ENCODE data around the gene IVL. TPM values are rescaled to one million over a fixed set of nuclear protein-coding genes. Genes with fewer than 3 reads are reported as not detected.

Gene IVL
- polyA plus RNA-seq (2013, experiment 1 of 4) = not detected
- polyA plus RNA-seq (2013, experiment 2 of 4) = not detected
- polyA plus RNA-seq (2013, experiment 3 of 4) = not detected
- polyA plus RNA-seq (2013, experiment 4 of 4) = not detected

DNA sequence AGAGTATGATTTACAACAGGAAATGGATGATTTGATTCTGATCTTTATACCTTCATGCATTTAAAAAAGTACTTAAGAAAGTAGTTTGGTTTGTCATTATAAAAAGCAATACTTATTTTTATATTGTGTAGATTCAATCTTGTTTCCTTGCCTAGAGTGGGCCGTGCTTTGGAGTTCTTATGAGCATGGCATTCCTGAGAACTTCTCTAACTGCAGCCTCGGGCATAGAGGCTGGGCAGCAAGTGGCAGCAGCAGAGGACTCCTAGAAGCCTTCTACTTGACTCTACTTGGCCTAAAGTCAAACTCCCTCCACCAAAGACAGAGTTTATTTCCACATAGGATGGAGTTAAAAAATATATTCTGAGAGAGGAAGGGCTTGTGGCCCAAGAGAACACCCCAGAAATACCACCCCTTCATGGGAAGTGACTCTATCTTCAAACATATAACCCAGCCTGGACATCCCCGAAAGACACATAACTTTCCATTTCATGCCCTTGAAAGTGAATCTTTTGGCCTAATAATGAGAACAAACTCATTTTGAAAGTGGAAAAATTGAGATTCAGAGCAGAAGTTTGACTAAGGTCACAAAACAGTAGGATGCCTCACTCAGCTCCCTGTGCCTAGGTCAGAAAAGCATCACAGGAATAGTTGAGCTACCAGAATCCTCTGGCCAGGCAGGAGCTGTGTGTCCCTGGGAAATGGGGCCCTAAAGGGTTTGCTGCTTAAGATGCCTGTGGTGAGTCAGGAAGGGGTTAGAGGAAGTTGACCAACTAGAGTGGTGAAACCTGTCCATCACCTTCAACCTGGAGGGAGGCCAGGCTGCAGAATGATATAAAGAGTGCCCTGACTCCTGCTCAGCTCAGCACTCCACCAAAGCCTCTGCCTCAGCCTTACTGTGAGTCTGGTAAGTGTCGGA lies at the start of gene IVL:
TSS of gene IVL (plus strand) at position 861 of the 916 bp plus-strand sequence. CDS start 1,252 bp downstream, outside the sequence.
- H3K36me3 ChIP-seq (ENCODE audit: control insufficient read depth, insufficient read depth, low read length) = no peaks in the 10 kb centered on the region
- H3K27me3 ChIP-seq (ENCODE audit: control insufficient read depth, insufficient read depth, low read length, poor library complexity, severe bottlenecking) = no peaks in the 10 kb centered on the region
- no peak within 1 kb of the TSS for H3K4me3 ChIP-seq (ENCODE audit: insufficient read depth, low read depth, low read length)
- no peaks in the 10 kb centered on the region for H3K4me1 ChIP-seq (ENCODE audit: control insufficient read depth, insufficient read depth, low read length)
- H3K27ac ChIP-seq (ENCODE audit: insufficient read depth, low read depth, low read length, poor library complexity, severe bottlenecking) = no peak within 1 kb of the TSS
- 66 to 68% methylated on average over 4 of the region's 4 CpGs for WGBS, 2 experiments
- peaks cover 13% of the 10 kb centered on the region for H3K9me3 ChIP-seq (ENCODE audit: control insufficient read depth, low read length)

- WGBS, 2 experiments = 74 to 78% methylated on average over 3 of the region's 3 CpGs
- peaks cover 9% of the 10 kb centered on the region for H3K9me3 ChIP-seq (ENCODE audit: control insufficient read depth, low read length)
- H3K36me3 ChIP-seq (ENCODE audit: control insufficient read depth, insufficient read depth, low read length) = no peaks in the 10 kb centered on the region
- H3K4me1 ChIP-seq (ENCODE audit: control insufficient read depth, insufficient read depth, low read length) = no peaks in the 10 kb centered on the region
- H3K4me3 ChIP-seq (ENCODE audit: insufficient read depth, low read depth, low read length) = no peak within 1 kb of the TSS
- H3K27me3 ChIP-seq (ENCODE audit: control insufficient read depth, insufficient read depth, low read length, poor library complexity, severe bottlenecking) = no peaks in the 10 kb centered on the region
- no peak within 1 kb of the TSS for H3K27ac ChIP-seq (ENCODE audit: insufficient read depth, low read depth, low read length, poor library complexity, severe bottlenecking)
Measured at GRCh38 chr1:152859696-152860095, 48.6 kb upstream of the IVL start, which contains the start of gene LCE7A. Gene LCE7A (plus strand): TSS chr1:152859996. CDS start chr1:152860698, 702 bp downstream.

GRCh38 chr1:152860129-152860528 lies 48.2 kb upstream of the IVL start:
- H3K4me3 ChIP-seq (ENCODE audit: insufficient read depth, low read depth, low read length) = no peak overlapping the region
- no peaks in the 10 kb centered on the region for H3K36me3 ChIP-seq (ENCODE audit: control insufficient read depth, insufficient read depth, low read length)
- no peak overlapping the region for H3K27ac ChIP-seq (ENCODE audit: insufficient read depth, low read depth, low read length, poor library complexity, severe bottlenecking)
- 62 to 64% methylated on average over 3 of the region's 3 CpGs for WGBS, 2 experiments
- H3K27me3 ChIP-seq (ENCODE audit: control insufficient read depth, insufficient read depth, low read length, poor library complexity, severe bottlenecking) = no peaks in the 10 kb centered on the region
- no peaks in the 10 kb centered on the region for H3K4me1 ChIP-seq (ENCODE audit: control insufficient read depth, insufficient read depth, low read length)
- peaks cover 10% of the 10 kb centered on the region for H3K9me3 ChIP-seq (ENCODE audit: control insufficient read depth, low read length)

DNA sequence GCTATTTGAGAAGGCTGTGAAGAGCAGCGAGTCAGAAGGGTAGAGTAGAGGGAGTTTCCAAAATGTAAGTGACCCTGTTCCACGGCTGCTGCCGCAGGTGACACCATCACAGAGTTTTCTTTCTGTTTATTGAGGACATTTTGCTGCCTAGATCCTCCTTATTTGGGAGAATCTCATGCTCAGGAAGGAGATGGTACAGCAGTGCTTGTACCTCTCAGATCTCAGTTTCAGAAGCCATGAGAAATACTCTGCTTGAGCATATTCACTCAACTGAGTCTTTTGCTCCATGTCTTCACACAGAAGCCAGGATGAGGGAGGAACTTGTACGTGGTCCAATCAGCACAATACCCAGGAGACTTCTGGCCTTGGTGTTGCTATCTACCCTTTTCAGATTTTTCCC lies 47.0 kb upstream of the IVL start:
- WGBS, 2 experiments = 51 to 56% methylated on average over 4 of the region's 4 CpGs
- Histone ChIP-seq H3K36me3 (ENCODE audit: control insufficient read depth, insufficient read depth, low read length) (no peaks in the 10 kb centered on the region), H3K9me3 (ENCODE audit: control insufficient read depth, low read length) (peaks cover 15% of the 10 kb centered on the region)

DNA sequence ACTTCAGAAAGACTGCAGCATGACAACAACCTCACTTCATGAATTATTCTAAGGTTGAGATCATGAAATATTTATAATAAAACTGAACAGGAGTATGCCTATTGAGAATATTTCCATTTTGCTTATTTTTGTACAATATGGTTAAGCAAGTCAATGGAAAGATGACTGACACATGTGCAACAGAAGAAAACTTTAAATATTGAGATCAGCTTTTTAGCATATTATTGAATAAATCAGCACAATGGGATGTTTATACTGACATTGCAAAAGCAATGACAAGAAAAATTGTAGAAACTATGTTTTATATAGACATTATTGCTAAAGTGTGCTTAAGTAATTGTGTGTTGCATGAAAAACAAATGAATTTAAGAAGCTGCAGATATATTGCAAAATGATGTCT lies 43.9 kb upstream of the IVL start:
- peaks cover 6% of the 10 kb centered on the region for H3K9me3 ChIP-seq (ENCODE audit: control insufficient read depth, low read length)
- H3K27me3 ChIP-seq (ENCODE audit: control insufficient read depth, insufficient read depth, low read length, poor library complexity, severe bottlenecking) = no peaks in the 10 kb centered on the region
- no peaks in the 10 kb centered on the region for H3K4me1 ChIP-seq (ENCODE audit: control insufficient read depth, insufficient read depth, low read length)
- H3K27ac ChIP-seq (ENCODE audit: insufficient read depth, low read depth, low read length, poor library complexity, severe bottlenecking) = no peak overlapping the region
- no peak overlapping the region for H3K4me3 ChIP-seq (ENCODE audit: insufficient read depth, low read depth, low read length)
- no peaks in the 10 kb centered on the region for H3K36me3 ChIP-seq (ENCODE audit: control insufficient read depth, insufficient read depth, low read length)

More for the DNA sequence above, 47.0 kb upstream of the IVL start:
- Histone ChIP-seq H3K4me3 (ENCODE audit: insufficient read depth, low read depth, low read length) (no peak overlapping the region), H3K27me3 (ENCODE audit: control insufficient read depth, insufficient read depth, low read length, poor library complexity, severe bottlenecking) (no peaks in the 10 kb centered on the region), H3K27ac (ENCODE audit: insufficient read depth, low read depth, low read length, poor library complexity, severe bottlenecking) (no peak overlapping the region), H3K4me1 (ENCODE audit: control insufficient read depth, insufficient read depth, low read length) (no peaks in the 10 kb centered on the region)

DNA sequence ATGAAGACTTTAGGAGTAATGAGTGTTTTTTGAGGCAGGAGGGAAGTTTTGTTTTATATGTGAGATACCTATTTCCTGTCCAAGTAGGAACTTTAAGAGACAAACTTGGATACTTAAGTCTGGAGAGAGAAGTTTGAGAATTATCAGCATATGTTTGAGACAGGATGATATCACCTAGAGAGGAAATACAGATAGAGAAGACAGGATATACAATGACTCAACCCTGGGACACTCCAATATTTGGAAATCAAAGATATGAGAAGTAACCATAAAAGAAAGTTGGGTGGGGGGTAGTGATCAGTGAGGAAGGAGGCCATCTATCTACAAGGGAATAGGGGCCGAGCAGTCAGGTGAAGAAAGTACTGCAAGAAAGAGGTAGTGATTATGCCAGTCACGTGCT lies 42.0 kb upstream of the IVL start:
- Histone ChIP-seq H3K27ac (ENCODE audit: insufficient read depth, low read depth, low read length, poor library complexity, severe bottlenecking) (no peak overlapping the region), H3K4me3 (ENCODE audit: insufficient read depth, low read depth, low read length) (no peak overlapping the region), H3K36me3 (ENCODE audit: control insufficient read depth, insufficient read depth, low read length) (no peaks in the 10 kb centered on the region), H3K4me1 (ENCODE audit: control insufficient read depth, insufficient read depth, low read length) (no peaks in the 10 kb centered on the region), H3K27me3 (ENCODE audit: control insufficient read depth, insufficient read depth, low read length, poor library complexity, severe bottlenecking) (no peaks in the 10 kb centered on the region), H3K9me3 (ENCODE audit: control insufficient read depth, low read length) (peaks cover 6% of the 10 kb centered on the region)
- 68 to 69% methylated on average over 2 of the region's 2 CpGs for WGBS, 2 experiments

DNA sequence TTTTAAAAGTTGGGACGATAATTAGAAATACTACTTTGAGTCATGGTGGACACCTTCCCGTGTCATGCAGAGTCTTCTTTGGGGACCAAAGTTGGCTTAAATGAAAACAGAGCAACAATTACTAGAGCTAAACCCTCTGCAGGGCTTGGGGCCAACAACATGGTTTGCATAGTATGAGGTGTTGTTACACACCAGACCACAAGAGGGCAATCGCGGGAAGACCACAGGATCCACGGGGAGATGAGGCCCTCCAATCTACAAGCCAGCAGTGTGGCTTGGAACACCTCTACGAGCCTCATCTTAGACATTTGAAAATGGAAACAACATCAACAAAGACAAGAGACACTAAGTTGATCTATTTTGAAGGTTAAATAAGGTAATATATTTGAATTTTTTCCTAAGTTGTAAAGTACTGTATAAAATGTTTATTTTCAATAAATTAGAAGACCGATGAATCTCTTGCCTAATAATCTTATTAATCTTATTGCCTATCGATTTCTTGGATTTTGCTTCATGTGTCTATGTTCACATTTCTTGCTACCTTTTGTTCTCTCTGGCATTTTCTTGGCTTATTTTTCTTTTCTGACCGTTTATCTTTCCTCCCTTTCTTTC lies 38.4 kb upstream of the IVL start:
- H3K4me3 ChIP-seq (ENCODE audit: insufficient read depth, low read depth, low read length) = no peak overlapping the region
- no peaks in the 10 kb centered on the region for H3K36me3 ChIP-seq (ENCODE audit: control insufficient read depth, insufficient read depth, low read length)
- H3K9me3 ChIP-seq (ENCODE audit: control insufficient read depth, low read length) = peaks cover 6% of the 10 kb centered on the region
- WGBS, 2 experiments = 37 to 41% methylated on average over 9 of the region's 9 CpGs
- no peaks in the 10 kb centered on the region for H3K27me3 ChIP-seq (ENCODE audit: control insufficient read depth, insufficient read depth, low read length, poor library complexity, severe bottlenecking)
- H3K4me1 ChIP-seq (ENCODE audit: control insufficient read depth, insufficient read depth, low read length) = no peaks in the 10 kb centered on the region
- no peak overlapping the region for H3K27ac ChIP-seq (ENCODE audit: insufficient read depth, low read depth, low read length, poor library complexity, severe bottlenecking)

- no peak overlapping the region for H3K27ac ChIP-seq (ENCODE audit: insufficient read depth, low read depth, low read length, poor library complexity, severe bottlenecking)
- H3K27me3 ChIP-seq (ENCODE audit: control insufficient read depth, insufficient read depth, low read length, poor library complexity, severe bottlenecking) = no peaks in the 10 kb centered on the region
- no peaks in the 10 kb centered on the region for H3K36me3 ChIP-seq (ENCODE audit: control insufficient read depth, insufficient read depth, low read length)
- 59% methylated on average over 16 of the region's 17 CpGs for WGBS, 2 experiments
- H3K4me1 ChIP-seq (ENCODE audit: control insufficient read depth, insufficient read depth, low read length) = no peaks in the 10 kb centered on the region
- H3K4me3 ChIP-seq (ENCODE audit: insufficient read depth, low read depth, low read length) = no peak overlapping the region
- no peaks in the 10 kb centered on the region for H3K9me3 ChIP-seq (ENCODE audit: control insufficient read depth, low read length)
Measured at GRCh38 chr1:152870831-152871730, 37.3 kb upstream of the IVL start.

GRCh38 chr1:152871731-152872126 lies 36.6 kb upstream of the IVL start:
- H3K4me1 ChIP-seq (ENCODE audit: control insufficient read depth, insufficient read depth, low read length) = no peaks in the 10 kb centered on the region
- no peak overlapping the region for H3K27ac ChIP-seq (ENCODE audit: insufficient read depth, low read depth, low read length, poor library complexity, severe bottlenecking)
- no peaks in the 10 kb centered on the region for H3K27me3 ChIP-seq (ENCODE audit: control insufficient read depth, insufficient read depth, low read length, poor library complexity, severe bottlenecking)
- H3K4me3 ChIP-seq (ENCODE audit: insufficient read depth, low read depth, low read length) = no peak overlapping the region
- no peaks in the 10 kb centered on the region for H3K36me3 ChIP-seq (ENCODE audit: control insufficient read depth, insufficient read depth, low read length)
- WGBS, 2 experiments = 85 to 86% methylated on average over 6 of the region's 6 CpGs
- H3K9me3 ChIP-seq (ENCODE audit: control insufficient read depth, low read length) = no peaks in the 10 kb centered on the region

Data from ectodermal cell (in vitro differentiated cells).